Hypothalamus (tissue), 51 donors: Measurements from ENCODE around the gene PIK3R2.
A peak's percentile ranks its signal among the peaks of the same experiment; 100 is the strongest.
"Not testable (repeated sequence)": the region's sequence is repeated elsewhere in the genome, so short reads cannot be mapped to it uniquely, and the experiment has no call there.

Experiments
- DNase-seq, 51 donors: peaks; one replicate each; lab custom pipeline; 2025; lab: John Stamatoyannopoulos, UW

The PIK3R2 gene

DNA sequence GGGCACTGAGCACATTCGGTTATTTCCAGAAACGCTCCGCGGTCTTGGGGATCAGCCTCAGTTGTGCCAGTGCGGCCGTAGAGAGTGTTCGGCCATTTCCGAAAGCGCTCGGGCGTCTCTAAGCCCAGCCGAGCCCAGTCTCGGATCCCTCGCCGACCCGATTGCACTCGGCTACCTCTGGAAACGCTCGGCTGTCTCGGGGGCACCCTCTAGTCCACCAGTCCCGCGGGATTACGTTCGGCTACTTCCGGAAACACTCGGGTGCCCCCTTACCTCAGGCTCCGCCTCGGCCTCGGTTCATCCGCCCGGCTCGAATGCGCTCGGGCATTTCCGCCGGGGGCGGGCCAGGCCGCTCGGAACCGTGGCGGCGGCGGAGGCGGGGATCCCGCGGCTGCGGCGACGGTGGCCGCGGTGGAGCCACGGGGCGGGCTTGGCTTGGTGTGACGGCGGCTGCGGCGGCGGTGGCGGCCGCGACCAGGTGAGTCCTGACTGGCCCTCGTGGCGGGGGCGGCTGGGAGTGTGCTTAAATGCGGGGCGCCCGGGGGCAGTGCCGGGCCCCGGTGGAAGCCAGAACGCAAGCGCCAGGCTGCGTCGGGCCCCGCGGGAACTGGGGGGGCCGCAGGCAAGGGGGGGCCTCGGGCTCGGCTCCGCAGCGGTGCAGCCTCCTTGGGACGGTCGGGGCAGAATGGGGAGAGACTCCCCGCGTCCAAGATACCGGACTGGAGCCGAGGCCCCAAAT is at the start of gene PIK3R2:
Gene PIK3R2, plus strand, starts transcription at position 347 of the 739 bp plus-strand sequence. CDS start 2,717 bp downstream, outside the sequence.
- peak; percentile 76 to 99 (median 97) for DNase-seq

DNA sequence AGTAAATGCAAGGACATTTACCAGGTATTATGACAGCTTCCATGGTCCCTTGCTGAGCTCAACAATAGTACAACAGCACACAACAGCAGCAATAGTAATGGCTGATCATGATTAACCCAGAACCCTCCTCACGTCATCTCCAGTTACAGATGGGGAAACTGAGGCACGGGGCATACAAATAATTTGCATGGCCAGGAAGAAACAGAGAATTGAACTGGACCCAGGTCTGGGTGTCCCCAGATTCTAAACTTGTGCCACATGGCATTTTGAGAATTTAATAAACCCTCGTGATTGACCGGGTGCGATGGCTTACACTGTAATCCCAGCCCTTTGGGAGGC is 48.2 kb upstream of the PIK3R2 start:
- DNase-seq: no peak

DNA sequence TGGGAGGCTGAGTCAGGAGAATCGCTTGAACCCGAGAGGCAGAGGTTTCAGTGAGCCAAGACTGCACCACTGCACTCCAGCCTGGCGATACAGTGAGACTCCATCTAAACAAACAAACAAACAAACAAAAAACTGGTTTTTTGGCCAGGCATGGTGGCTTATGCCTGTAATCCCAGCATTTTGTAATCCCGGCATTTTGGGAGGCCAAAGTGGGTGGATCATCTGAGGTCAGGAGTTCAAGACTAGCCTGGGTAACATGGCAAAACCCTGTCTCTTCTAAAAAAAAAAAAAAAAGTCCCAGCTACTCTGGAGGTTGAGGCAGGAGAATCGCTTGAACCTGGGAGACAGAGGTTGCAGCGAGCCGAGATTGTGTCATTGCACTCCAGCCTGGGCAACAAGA is 47.7 kb upstream of the PIK3R2 start:
- DNase-seq: not testable (repeated sequence)

DNA sequence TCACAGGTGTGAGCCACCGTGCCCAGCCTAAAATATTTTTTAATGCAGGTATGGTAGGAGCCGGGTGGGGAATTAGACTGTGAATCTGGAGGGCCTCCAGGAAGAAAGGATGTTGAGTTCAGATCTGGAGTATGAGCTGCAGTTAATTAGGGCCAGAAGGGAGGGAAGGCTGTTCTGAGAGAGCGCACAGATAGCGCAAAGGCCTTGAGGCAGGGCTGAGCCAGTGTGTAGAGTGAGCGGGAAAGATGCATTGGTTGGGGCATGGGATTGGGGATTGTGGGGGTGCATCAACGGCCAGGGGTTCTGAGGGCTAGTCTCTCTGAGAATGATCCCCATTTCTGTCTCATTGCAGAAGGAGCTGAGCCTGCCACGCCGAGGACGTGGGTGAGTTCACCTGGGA is 45.7 kb upstream of the PIK3R2 start:
- DNase-seq: no peak

DNA sequence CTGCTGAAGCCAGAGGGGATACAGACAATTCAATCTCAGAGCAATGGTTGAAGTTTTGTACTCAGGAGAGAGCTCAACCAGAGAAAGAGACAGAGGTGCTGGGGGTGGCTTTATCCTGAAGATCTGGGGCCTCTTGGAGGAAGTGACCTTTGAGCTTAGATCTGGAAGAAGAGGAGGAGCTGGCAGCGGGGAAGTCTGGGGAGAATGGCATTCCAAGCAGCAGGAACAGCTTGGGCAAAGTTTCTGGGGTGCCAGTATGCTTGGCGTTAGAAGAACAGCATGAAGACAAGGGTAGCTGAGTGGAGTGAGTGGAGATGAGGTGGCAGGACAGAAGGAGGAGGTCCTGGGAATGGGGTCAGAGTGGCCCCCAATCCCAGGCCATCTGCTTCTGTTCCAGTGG is 44.1 kb upstream of the PIK3R2 start:
- no peak for DNase-seq

DNA sequence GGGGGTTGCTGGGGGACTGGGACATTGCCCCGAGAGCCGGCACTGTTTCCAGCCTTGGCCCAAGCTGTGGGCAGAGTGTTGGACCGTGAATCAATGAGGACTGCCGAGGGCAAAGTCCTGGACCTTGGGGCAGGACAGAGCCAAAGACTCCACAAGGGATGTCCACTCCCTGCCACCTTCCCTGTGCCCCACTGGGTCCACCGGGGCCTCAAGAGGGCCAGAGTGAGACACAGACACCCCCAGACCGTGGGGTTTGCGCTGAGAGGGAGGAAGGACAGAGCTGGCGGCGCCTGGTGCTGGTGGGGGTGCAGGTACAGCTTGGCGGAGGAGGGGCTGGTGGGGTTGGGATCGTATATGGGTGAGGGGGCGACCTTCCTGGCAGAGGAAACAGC is 43.6 kb upstream of the PIK3R2 start:
- DNase-seq: no peak

DNA sequence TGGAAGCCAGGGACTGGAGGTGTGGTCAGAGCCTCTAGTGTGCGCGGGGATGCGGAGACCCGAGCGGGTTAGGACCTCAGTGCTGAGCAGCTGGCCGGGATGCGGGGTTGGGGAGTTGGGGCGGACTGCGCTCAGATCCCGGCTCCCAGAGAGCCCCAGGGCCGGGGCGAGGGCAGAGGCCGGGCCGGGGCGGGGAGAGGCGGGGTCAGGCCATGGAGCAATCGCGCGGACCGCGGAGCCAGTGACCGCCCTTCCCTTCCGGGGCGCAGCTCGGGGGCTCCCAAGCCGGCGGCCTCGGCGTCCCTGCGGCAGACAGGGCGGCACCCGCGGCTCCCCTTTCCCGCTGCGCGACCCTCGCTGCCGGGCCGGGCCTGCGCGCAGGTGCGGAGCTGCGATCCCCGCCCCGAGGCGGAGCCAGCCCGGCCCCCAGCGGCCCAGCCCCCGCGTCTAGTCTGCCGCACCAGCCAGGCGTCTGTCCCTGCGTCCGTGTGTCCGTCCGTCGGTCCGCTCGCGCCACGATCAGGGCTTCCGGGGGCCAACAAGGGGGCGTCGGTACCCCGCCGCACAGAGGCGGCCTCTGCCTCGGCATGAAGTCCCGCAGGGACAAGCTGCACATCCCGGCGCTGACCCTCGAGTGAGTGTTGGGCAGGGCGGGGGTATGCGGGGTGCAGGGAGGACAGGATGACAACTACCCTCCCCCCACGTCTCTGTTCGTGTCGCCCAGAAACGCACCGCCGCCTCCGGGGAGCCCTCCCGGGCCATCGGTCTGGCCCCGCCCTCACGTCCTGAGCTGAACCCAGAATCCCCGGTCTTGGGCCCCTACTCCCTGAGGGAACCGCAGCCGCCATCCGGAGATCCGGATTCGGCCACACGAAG is 43.0 kb upstream of the PIK3R2 start:
- DNase-seq: peak in 24 of 51 donors; percentile 18 to 76 (median 41)

DNA sequence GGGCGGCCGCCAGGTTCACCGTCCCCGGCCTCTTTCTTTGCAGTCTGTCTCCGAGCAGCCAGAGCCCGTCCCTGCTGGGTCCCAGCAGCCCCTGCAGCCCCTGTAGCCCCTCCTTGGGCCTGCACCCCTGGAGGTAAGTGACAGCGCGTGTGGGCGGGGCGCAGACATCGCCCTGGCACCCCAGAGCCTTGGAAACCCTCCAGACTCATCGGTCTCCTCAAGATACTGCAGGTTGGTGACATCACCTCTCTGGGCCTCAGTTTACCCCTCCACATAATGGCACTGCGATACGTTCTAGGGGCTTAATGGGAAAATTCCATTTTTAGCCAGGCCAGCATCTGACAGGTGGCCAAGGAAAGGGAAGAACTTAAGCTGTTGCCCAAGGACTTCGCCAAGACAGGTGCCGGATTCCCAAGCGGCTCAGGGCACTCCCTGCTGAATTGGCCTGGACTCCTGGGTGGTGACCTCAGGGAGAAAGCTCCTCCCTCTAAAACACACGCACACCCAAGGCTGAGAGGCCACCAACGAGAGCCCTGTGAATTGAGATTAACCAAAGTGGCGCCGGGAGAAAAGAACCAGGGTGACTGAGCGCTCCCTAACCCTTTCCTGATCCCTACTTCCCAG is 42.2 kb upstream of the PIK3R2 start:
- no peak for DNase-seq

DNA sequence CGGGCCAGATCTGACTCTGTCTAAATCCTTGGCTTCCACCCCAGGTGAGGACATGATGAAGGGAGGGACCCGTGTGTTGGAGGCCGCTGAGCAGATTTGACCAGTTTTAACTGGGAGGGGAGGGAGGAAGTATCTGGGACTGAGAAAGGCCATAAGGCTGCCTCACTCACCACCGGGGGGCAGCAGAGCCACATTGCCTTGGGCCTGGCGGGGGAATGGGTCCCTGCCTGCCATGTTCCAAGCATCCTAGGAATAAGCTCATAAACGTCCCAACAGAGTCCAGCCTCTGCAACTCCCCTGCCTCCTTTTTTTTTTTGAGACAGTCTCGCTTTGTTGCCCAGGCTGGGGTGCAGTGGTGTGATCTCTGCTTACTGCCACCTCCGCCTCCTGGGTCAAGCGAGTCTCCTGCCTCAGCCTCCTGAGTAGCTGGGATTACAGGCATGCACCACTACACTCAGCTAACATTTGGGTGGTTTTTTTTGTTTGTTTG is 39.9 kb upstream of the PIK3R2 start:
- peak in 50 of 51 donors; percentile 19 to 90 (median 69) for DNase-seq

DNA sequence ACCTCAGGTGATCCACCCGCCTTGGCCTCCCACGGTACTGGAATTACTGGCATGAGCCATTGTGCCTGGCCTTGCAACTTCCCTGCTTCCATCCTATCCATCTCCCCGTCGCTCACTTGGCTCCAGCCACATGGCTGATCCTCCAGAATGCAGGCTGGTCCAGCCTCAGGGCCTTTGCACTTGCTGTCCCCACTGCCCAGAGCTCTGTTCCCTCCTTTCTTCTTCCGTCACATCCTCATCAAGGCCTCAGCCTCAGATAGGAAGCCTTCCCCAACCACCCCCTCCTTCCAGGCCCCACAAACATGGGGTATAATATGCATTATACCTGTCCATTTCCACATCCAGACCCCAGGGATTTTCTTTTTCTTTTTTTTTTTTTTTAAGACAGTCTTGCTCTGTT is 39.1 kb upstream of the PIK3R2 start:
- no peak for DNase-seq

DNA sequence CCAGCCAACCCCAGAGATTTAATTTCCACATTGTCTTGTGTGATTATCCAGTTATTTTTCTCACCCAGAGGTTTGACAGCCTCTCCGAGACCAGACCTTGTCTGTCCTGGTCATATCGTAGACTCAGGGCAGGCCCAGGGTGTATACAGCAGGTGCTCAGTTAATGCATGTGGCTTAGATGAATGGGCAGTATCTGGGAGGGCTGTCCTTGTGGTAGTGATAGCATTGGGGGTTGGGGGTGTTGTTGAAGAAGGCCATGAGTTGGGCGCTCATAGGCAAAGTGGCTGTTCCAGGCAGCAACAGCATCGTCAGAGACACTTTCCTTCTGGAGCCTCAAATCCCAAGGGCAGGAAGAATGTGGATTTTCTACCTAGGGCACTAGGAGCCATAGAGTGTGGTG is 38.5 kb upstream of the PIK3R2 start:
- no peak for DNase-seq

DNA sequence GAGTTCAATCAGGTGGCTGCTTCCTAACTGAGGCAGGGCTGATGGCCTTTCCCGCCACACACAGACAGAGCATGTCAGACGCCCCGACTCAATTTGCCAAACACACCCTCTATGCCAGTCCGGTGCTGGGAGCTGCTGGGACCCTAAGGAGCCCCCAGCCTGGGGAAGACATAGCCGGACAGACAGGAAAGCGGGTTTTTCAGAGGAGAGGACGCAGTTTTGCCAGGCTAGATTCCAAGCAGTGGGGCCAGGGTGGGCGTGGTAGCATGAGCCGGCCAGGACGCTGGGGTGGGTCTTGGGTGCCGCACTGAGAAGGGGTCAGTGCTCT is 35.6 kb upstream of the PIK3R2 start:
- no peak for DNase-seq

DNA sequence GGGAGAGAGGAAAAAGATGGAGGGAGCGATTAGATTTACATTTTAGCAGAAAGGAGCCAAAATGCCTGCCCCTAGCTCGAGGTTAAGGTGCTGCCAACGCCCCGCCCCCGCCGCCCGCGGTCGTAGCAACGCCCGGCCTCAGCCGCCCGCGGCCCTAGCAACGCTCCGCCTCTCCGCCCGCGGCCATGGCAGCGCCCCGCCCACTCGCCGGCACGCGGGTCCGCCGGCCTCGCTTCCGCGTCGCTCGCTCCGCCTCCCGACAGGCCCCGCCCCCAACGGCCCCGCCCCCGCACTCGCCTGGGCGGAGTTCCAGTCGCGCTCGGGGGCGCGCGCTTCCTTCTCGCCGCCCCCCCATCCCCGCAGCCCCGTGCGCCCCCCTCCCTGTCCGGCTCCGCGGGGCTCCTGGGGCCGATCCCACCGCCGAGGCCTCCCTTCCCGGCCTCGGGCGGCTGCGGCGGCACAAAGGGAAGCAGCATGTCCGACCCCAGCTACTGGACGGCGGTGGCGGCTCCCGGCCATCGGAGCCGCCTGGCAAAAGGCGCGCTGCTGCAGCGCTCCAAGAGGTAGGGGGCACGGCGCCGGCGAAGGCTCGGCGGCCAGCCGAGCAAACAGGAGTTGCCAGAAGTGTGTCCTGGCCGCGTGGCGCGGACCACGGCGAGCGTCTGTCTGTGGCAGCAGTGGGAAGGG is 35.1 kb upstream of the PIK3R2 start:
- peak in 50 of 51 donors; percentile 17 to 95 (median 81) for DNase-seq

DNA sequence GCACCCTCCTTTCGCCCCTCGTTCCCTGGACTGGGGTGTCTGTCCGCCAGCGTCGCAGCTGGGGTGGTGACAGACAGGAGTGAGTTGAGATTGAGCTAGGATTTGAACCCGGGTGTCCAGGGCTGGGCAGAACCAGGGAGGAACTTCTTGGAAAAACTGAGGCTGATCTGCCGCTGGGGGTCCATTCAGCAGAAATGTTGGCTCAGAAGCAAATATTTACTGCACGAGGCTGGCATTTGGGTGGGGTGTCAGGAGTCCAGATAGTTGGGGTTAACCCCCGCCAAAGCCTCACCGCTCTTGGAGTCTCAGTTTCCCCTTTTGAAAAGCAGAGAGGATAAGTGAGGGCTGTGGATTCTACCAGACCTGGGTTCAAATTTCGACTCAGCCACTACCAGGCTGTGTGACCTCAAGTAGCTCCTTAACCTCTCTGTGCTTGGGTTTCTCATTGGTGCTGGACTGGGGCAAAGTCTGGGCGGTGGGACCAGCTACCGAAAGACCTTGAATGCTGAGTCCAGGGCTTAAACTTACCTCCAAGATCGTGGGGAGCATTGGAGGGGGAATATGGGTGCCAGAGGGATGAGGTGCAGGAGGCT is 34.4 kb upstream of the PIK3R2 start:
- DNase-seq: no peak

DNA sequence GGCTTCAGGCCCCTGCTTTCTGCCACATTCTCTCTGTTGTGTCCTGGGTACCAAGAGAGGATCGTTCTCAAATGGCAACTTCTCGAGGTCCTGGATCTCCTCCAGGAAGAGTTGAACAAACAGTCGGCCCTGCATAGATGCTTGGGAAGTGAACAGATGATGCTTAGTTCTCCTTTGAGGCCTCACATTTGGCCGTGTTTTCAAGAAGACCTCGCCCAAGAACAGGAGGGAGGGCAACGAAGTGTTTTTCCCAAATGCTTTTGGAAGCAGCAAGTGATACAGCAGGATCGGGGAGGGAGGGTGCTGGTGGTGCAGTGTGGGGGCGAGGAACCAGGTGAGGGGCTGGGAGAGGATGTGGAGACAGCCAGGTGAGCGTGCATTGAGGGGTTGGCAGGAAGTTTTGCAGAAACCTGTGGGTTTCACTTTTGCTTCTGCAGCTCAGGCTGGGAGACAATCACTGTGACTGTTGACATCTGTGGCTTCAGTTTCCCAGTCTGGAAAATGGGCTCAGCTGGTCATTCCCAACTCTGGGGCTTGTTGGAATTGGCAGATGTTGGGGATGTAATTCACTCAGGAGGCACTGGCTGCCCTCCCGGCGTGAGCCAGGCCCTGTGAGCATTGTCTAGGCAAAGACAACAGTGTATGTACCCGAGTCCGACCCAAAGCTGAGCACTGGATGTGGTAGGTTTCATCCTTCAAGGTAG is 33.8 kb upstream of the PIK3R2 start:
- peak in 14 of 51 donors; percentile 3 to 72 (median 22) for DNase-seq

DNA sequence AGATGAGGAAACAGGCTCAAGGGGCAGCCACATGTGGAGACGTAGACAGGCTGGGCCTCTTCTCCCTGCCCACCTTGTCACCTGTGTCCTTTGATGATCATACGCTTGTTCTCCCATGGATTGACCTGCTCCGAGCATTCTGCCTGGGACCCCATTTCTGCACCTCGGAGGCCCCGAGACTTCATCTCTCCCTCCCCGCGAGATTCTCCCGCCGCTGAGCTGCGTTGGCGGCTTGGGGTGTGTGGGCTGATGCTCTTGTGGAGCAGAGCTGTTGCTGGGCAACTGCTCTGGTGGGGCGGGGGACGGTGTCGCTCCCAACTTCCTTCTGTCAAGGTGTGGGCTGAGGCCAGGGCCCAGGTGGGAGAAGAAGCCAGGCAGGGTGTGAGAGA is 33.3 kb upstream of the PIK3R2 start:
- peak in 14 of 51 donors; percentile 4 to 61 (median 20) for DNase-seq

DNA sequence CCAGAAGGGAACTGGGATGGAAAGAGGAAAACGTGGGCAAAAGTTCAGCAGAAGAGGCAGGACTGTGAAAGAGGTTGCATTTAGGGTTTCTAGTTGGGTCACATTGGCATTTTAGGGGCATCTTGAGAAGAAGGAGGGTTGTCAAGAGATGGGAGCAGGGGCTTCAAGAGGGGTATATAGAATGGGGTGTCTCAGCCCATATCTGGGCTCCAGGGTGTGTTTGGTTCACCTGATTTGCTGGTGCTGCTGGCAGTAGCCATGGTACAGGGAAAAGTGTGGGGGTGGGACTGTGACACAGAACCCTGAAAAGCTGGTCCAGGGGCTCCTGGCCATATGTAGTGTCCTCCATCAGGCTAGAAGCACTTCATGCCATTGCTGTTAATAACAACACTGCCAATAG is 32.8 kb upstream of the PIK3R2 start:
- no peak for DNase-seq

DNA sequence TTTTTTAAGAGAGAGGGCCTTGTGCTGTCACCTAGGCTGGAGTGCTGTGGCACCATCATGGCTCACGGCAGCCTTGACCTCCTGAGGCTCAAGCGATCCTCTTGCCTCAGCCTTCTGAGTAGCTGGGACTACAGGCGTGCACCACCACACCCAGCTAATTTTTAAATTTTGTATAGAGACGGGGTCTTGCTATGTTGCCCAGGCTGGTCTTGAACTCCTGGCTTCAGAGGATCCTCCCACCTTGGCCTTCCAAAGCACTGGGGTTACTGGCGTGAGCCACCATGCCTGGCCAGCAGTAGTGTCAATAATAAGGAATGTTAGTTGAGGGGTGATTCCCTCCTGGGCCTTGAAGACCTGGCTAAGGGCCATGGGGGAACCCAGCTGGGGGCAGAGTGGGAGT is 31.8 kb upstream of the PIK3R2 start:
- no peak for DNase-seq

DNA sequence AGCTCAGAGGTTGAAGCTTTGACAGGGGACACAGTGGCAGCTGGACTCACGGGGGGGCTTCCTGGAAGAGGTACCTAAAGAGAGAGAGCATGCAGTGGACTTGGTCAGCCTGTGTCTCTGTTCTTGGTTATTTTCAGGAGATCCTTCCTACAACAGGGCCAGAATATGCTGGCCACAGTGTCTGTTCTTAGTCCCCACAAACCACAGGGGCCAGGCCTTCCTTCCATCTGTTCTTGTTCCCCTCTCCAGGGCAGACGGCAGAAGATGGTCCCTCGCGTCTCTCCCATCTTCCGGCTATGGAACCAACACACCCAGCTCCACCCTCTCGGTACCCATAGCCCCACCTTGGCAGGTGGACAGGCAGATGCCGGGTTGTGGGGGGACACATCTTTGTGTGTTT is 30.5 kb upstream of the PIK3R2 start:
- DNase-seq: peak in 3 of 51 donors; percentile 2 to 12 (median 4)
